Measurements from ENCODE around the gene CXADR.

Gene CXADR

DNA sequence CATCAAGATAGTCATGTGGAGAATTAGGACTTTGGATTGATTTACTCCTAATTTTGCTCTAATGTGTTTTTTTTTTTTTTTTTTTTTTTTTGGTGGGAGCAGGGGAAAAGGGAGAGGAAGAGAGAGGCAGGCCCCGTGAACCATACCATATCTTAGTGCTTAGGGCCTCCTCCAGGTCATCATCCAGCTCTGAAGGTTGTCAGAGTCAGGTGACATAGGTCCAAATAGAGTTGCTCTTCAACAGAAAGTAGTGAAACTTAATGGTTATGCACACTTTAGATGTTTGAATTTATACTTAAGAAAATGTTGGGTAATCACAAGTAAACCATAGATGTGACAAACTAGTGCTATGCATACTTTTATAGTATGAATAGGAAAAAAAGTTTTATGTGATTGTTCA, 32.2 kb downstream of the CXADR start:
- no peak for DNase-seq

- DNase-seq: no peak
These were observed 35.4 kb downstream of the CXADR start for GRCh38 chr21:17548262-17548661.

DNA sequence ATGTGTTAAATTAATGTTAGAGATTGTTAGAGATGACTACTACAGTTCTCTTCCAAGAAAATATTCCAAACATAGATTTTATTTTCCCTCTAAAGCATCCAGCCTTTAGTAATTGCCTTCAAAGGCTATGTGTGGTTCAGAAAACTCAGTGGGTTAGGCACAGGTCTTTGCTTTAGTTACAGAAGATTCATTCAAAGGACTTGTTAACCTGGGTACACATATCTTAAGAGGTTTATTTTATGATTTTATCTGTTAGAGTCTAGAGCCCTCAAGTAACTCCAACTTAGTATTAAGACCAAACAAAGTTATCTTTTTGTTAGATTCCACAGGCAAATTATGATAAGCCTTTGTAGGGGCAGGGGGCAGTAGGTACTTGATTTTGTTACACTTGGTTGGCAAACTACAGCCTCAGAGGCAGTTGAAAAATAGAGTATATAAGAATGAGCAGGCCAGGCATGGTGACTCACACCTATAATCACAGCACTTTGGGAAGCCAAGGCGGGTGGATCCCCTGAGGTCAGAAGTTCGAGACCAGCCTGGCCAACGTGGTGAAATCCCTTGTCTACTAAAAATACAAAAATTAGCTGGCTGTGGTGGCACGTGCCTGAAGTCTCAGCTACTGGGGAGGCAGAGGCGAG, 37.9 kb downstream of the CXADR start:
- no peak for DNase-seq

- DNase-seq: no peak
These were observed 39.6 kb downstream of the CXADR start for GRCh38 chr21:17552410-17552809.

GRCh38 chr21:17554120-17554519, 41.3 kb downstream of the CXADR start:
- DNase-seq: no peak

DNA sequence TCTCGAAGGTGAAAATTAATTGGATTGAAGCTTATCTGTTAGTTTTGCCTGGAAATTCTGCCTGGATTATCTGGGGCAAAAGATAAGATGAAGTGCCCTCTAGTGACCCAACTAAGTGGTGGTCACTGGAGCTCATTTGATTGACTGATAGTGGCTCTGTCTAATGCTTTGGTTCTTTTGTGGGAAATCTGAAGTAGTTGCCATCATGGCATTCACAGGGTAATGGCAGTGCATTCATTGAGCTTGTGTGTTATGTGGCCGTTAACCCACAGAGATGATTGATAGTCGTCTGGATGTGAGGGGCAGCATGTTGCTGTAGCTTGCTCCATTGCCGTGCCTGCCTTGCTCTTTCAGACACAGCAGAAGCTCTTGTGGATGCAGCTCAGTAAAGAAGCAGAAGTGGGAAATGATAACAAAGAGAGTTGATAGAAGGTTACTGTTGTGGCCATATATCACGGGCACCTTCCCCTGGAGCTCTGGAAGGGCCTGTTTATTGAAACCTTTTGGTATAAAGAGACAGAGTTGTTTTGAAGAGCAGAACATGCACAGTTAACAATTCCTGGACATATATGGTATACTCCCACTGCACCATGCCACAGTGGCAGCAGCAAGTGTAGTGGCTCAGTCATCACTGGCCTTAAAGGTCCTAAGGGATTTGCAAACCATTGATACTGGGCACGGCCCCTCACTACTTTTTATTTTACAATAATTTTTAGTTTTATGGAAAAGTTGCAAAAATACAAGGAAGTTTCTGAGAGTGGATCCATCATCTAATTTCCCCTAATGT, 42.0 kb downstream of the CXADR start:
- no peak for DNase-seq

- DNase-seq: no peak
These were observed 47.7 kb downstream of the CXADR start for GRCh38 chr21:17560377-17561025.

GRCh38 chr21:17570786-17571185, 57.9 kb downstream of the CXADR start:
- DNase-seq: no peak

DNA sequence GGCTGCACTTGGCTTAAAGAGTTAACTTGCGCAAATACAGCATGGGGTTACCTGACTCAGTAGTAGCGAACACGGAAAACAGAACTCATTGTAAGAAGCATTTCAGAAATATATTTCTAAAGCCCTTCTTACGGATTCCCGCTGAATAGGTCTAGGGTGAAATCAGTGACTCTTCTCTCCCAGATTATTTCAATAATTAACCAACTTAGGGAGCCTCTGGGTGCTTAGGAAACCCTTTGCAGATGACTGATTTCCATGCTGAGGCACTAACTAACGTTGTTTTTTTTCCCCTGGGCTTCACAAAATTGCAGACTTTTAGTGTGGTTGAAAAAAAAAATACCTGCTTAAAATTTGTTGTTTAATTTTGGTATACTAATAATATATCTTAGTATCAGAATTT, 59.6 kb downstream of the CXADR start:
- no peak for DNase-seq

- no peak for DNase-seq
These were observed 62.2 kb downstream of the CXADR start for GRCh38 chr21:17575076-17575475.

DNA sequence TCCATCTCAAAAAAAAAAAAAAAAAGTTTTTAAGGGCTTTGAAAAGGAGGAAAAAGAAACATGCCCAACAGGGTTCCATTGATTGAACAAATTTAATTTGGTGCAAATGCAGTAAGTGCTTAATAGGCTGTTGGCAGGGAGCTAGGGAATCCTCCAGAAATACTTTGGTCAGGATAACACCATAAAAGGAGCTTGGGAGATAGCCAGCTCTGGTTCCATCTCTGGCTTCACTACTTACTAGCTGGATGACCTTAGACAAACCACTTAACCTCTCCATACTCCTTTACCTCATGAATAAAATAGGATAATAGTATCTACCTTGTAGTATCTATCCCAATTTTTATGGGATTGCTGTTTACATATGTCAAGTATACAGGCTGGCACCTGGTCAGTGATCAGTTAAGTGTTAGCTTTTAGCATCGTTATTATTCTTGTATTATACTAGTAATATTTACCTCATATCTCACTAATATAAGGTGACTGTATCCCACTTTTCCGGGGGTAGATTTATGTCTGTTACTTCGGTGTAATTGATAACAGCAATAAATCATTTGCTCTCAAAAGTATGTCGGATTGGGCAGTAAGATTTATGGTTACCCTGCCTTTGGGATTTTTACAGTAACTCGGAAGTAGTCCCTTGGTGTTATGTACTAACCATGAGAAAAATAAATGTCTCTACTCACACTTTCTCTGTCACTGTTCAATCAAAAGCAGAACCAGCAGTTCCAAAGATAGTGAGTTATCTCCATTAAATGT, 63.4 kb downstream of the CXADR start:
- no peak for DNase-seq

- DNase-seq: no peak
These were observed 64.9 kb downstream of the CXADR start for GRCh38 chr21:17577701-17578100.

GRCh38 chr21:17578162-17578561, 65.3 kb downstream of the CXADR start:
- no peak for DNase-seq

- no peak for DNase-seq
These were observed 66.0 kb downstream of the CXADR start for GRCh38 chr21:17578876-17579275.

DNA sequence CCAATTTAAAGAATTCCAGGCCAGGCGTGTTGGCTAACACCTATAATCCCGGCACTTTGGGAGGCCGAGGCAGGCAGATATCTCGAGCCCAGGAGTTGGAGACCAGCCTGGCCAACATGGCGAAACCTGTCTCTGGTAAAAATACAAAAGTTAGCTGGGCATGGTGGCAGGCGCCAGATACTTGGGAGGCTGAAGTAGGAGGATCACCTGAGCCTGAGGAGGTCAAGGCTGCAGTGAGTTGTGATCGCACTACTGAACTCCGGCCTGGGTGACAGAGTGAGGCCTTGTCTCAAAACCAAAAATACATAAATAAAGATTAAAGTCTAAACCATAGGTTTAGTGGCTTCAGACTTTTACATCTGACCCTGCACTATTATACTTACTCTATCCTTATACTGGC, 67.5 kb downstream of the CXADR start:
- DNase-seq: no peak

DNA sequence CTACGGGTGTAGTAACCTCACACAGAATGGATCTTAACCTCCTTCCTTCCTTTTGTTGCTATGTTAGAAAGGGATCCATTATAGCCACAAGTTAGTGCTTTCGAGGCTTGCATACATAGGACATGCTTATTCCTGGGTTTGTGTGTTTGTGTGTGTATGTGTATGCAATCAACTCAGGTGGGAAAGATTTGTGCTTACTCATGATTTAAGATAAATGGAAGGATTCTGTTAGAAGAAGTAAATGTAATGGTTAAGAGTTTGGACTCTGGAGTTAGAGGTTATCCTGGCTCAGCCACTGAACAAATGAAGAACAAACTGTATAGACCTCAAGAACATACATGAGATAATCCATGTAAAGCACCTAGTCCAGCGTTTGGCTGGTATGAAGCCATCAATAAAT, 71.1 kb downstream of the CXADR start:
- no peak for DNase-seq

DNA sequence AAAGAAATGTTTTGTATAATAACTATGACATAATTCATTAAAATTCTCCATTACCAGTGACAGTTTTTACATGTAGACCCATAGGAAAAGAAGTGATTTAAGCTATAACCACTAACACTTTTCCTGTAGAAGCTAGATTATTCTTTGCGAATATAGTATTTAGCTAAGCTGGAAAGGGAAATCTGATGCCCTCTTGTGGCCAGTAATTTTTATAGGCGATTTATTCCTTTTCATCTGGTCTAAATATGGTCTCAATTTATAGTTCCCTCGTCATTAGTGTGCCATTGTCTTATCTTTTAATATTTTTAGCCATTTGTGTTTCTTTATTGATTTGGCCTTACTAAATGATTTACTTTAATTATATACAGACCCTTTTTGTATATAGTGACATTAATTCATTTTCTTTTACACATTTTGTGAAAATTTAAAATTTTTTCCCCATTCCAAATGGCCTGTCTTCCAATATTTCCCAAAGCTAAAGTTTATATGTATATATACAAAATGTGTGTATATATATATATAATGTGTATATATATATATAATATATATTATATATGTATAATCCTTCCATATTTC, 73.1 kb downstream of the CXADR start:
- peak in 3 of 6 experiments; percentile 1 to 41 (median 39) for DNase-seq

DNA sequence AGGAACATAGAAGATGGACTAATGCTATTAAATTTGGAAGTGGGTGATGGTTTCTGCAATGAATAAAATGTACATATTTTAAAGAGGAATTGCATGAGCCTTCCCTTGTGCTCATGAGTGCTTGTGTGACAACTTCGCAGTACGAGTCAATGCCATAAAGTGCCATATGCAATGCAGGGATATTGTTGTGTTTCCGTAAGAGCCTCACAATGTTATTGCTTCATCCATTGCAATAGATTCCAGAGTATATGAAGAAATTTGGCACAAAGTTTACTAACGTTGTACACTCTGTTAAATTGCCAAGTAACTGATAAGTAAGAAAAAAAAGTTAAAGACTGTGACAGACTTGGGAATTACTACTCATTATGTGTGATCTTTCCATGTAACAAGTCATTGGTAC, 77.6 kb downstream of the CXADR start:
- DNase-seq: no peak

- no peak for DNase-seq
These were observed 84.8 kb downstream of the CXADR start for GRCh38 chr21:17597680-17598079.

DNA sequence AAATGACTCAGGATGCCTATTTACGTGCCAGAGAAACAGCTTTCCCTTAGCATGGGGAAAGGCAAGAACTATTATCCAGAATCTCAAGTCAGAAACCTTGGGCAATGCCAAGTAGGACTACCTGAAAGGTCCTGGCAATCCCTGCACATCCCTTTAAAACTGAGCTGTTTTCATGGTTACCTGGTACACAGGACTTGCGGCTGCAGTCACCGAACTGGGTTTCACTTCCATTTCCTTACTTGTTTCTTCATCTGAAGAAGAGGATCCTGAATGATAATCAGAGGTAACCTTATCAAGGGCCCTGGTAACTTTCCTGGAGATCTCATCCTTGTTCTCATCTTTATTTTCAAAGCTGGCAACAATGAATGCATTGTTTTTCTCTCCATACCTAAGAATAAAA, 85.6 kb downstream of the CXADR start:
- no peak for DNase-seq

GRCh38 chr21:17602874-17603273, 90.0 kb downstream of the CXADR start:
- DNase-seq: no peak

DNA sequence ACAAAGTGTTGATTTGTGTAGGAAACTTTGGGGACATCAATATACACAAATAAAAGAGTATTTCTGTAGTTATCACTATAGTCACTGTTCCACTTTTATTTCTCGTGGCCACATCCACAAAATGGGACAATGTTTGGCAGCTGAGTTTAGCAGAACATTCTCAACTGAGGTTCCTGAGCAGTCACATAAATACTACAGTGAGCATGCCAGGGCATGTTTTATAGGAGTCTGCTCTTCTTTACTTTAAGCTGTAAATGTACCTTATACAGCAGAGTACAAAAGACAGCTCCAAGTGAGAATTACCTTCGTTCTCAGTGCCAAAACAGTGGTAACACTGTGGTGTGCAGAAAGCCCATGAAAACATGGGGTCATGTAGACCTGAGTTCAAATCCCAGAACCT, 94.8 kb downstream of the CXADR start:
- no peak for DNase-seq

- DNase-seq: no peak
These were observed 96.8 kb downstream of the CXADR start for GRCh38 chr21:17609681-17610080.

Measured in stimulated activated naive CD4-positive, alpha-beta T cell (primary cell).